H1 (cell line): ENCODE results near the gene PPP6R1. TPM values are rescaled to one million over a fixed set of nuclear protein-coding genes. Genes with fewer than 3 reads are reported as not detected.

Experiments
- CTCF ChIA-PET: fragments of 300-600 bp; sonication (Branson Sonifier 250); formaldehyde crosslinking; loops from one replicate; lab custom pipeline; 2021; ENCODE audit not compliant: partially characterized antibody; lab: Charles Lee
- POLR2A ChIA-PET: fragments of 300-600 bp; sonication (Branson Sonifier 250); formaldehyde crosslinking; loops from one replicate; lab custom pipeline; 2021; ENCODE audit warnings: inconsistent platforms; ENCODE audit not compliant: partially characterized antibody; lab: Charles Lee
- DNase-seq, 2 experiments: peaks; one replicate each; pipeline versions ENCODE4 v3.0.0 to v3.0.0-alpha.2; 2010 to 2022; ENCODE audit warnings: low spot score in 2 of 2, low read depth in 1 of 2, mixed read lengths in 1 of 2
- FAIRE-seq: peaks from 2 replicates; lab custom pipeline; 2011; peaks lifted over from hg19 to GRCh38; lab: Jason Lieb, UNC
- H2AFZ ChIP-seq: 2 replicates; pipeline ENCODE4 v1.8.1; 2012; ENCODE audit warnings: low read length, inconsistent platforms
- H2AK5ac ChIP-seq: 2 replicates; pipeline ENCODE4 v1.6.1; 2013; ENCODE audit warnings: low read depth, low read length
- H2BK120ac ChIP-seq: replicated peaks from 2 replicates; pipeline ENCODE3; 2013; ENCODE audit warnings: low read depth, low read length, inconsistent platforms
- H2BK12ac ChIP-seq: 2 replicates; pipeline ENCODE4 v1.6.1; 2013; ENCODE audit warnings: low read depth, low read length
- H2BK15ac ChIP-seq: 2 replicates; pipeline ENCODE4 v1.6.1; 2013; ENCODE audit warnings: low read length
- H2BK20ac ChIP-seq: 2 replicates; pipeline ENCODE4 v1.6.1; 2013; ENCODE audit warnings: low read length
- H2BK5ac ChIP-seq: 2 replicates; pipeline ENCODE4 v1.6.1; 2013; ENCODE audit warnings: low read depth, low read length
- H3K14ac ChIP-seq: 2 replicates; pipeline ENCODE4 v1.6.1; 2013; ENCODE audit warnings: inconsistent platforms; ENCODE audit not compliant: insufficient read length
- H3K18ac ChIP-seq: 2 replicates; pipeline ENCODE4 v1.6.1; 2013; ENCODE audit warnings: low read length; ENCODE audit errors: extremely low read depth
- H3K23ac ChIP-seq: 2 replicates; pipeline ENCODE4 v1.6.1; 2013; ENCODE audit warnings: inconsistent platforms; ENCODE audit not compliant: insufficient read length
- H3K23me2 ChIP-seq: 2 replicates; pipeline ENCODE4 v1.6.1; 2013; ENCODE audit warnings: low read depth, low read length
- H3K27ac ChIP-seq: 2 replicates; pipeline ENCODE4 v1.6.1; 2011; ENCODE audit warnings: low read depth, low read length, inconsistent platforms
- H3K27me3 ChIP-seq, 4 experiments: replicated peaks in 1 of 4; 1 replicate in 1 of 4; 2 replicates in 3 of 4; pipeline versions ENCODE4 v1.6.1 to v1.8.1; 2011 to 2013; ENCODE audit warnings: low read length in 3 of 4, mild to moderate bottlenecking in 3 of 4, inconsistent platforms in 2 of 4, mixed read lengths in 2 of 4, moderate library complexity in 1 of 4; ENCODE audit not compliant: control insufficient read depth in 3 of 4, insufficient read depth in 3 of 4; ENCODE audit errors: extremely low read depth in 1 of 4
- H3K36me3 ChIP-seq, 4 experiments: 2 replicates each; pipeline versions ENCODE4 v1.6.1 to v1.8.1; 2011 to 2013; ENCODE audit warnings: mild to moderate bottlenecking in 4 of 4, low read length in 3 of 4, moderate library complexity in 2 of 4, control low read depth in 1 of 4, inconsistent platforms in 1 of 4; ENCODE audit not compliant: insufficient read depth in 4 of 4, control insufficient read depth in 2 of 4
- H3K4ac ChIP-seq: replicated peaks from 2 replicates; pipeline ENCODE3; 2013; ENCODE audit warnings: low read length, low read depth, mixed read lengths, inconsistent platforms; ENCODE audit not compliant: insufficient read length
- H3K4me1 ChIP-seq, 4 experiments: replicated peaks in 1 of 4; 1 replicate in 1 of 4; 2 replicates in 3 of 4; pipeline versions ENCODE4 v1.6.1 to v1.8.1; 2011 to 2013; ENCODE audit warnings: low read length in 3 of 4, inconsistent platforms in 2 of 4, mixed read lengths in 1 of 4; ENCODE audit not compliant: insufficient read depth in 4 of 4, control insufficient read depth in 3 of 4
- H3K4me2 ChIP-seq, 2 experiments: 2 replicates each; pipeline versions ENCODE4 v1.6.1 to v1.8.1; 2011 to 2013; ENCODE audit warnings: low read depth in 2 of 2, low read length in 2 of 2, control low read depth in 1 of 2, inconsistent platforms in 1 of 2, mild to moderate bottlenecking in 1 of 2; ENCODE audit not compliant: insufficient read depth in 1 of 2
- H3K4me3 ChIP-seq, 4 experiments: fragments of 200-600, 300-600 bp in 1 of 4; sonication (generic), shearing (Covaris generic), sonication (Bioruptor Twin) in 1 of 4; 2 replicates each; pipeline versions ENCODE4 v1.5.1 to v1.8.1; 2011 to 2016; ENCODE audit warnings: low read length in 4 of 4, low read depth in 3 of 4, control low read depth in 2 of 4, inconsistent platforms in 2 of 4, mild to moderate bottlenecking in 2 of 4, mixed read lengths in 1 of 4, moderate library complexity in 1 of 4; ENCODE audit not compliant: insufficient read depth in 2 of 4; ENCODE audit errors: extremely low read depth in 1 of 4
- H3K56ac ChIP-seq: replicated peaks from 2 replicates; pipeline ENCODE3; 2013; ENCODE audit warnings: low read depth, mild to moderate bottlenecking, mixed read lengths, low read length, inconsistent platforms; ENCODE audit not compliant: insufficient read length
- H3K79me1 ChIP-seq: 2 replicates; pipeline ENCODE4 v1.6.1; 2013; ENCODE audit warnings: low read depth, low read length, control low read depth
- H3K79me2 ChIP-seq, 2 experiments: 2 replicates each; pipeline versions ENCODE4 v1.6.1 to v1.8.1; 2012 to 2013; ENCODE audit warnings: low read length in 2 of 2, mild to moderate bottlenecking in 2 of 2, inconsistent platforms in 1 of 2; ENCODE audit not compliant: insufficient read depth in 2 of 2, control insufficient read depth in 1 of 2
- H3K9ac ChIP-seq, 4 experiments: replicated peaks in 1 of 4; 1 replicate in 1 of 4; 2 replicates in 3 of 4; pipeline versions ENCODE4 v1.6.1 to v1.8.1; 2011 to 2013; ENCODE audit warnings: low read depth in 3 of 4, low read length in 3 of 4, control low read depth in 2 of 4, mild to moderate bottlenecking in 2 of 4, moderate library complexity in 2 of 4, inconsistent platforms in 1 of 4; ENCODE audit errors: extremely low read depth in 1 of 4
- H3K9me3 ChIP-seq, 2 experiments: 2 replicates each; pipeline versions ENCODE4 v1.6.1 to v1.8.1; 2012 to 2013; ENCODE audit warnings: mild to moderate bottlenecking in 2 of 2, moderate library complexity in 2 of 2, control low read depth in 1 of 2, inconsistent platforms in 1 of 2, low read depth in 1 of 2, low read length in 1 of 2, mixed read lengths in 1 of 2; ENCODE audit not compliant: insufficient read depth in 2 of 2
- H4K20me1 ChIP-seq, 2 experiments: replicated peaks in 1 of 2; 2 replicates each; pipeline versions ENCODE3 to v1.8.1; 2011 to 2013; ENCODE audit warnings: inconsistent platforms in 2 of 2, low read length in 2 of 2, mild to moderate bottlenecking in 1 of 2; ENCODE audit not compliant: insufficient read depth in 2 of 2, control insufficient read depth in 1 of 2
- H4K5ac ChIP-seq: 2 replicates; pipeline ENCODE4 v1.6.1; 2013; ENCODE audit warnings: low read length, low read depth, mixed read lengths, inconsistent platforms; ENCODE audit not compliant: insufficient read length
- H4K8ac ChIP-seq: 2 replicates; pipeline ENCODE4 v1.8.0; 2013; ENCODE audit warnings: mild to moderate bottlenecking, moderate library complexity, low read length, inconsistent platforms; ENCODE audit not compliant: insufficient read depth; ENCODE audit errors: extremely low read depth
- H4K91ac ChIP-seq: replicated peaks from 2 replicates; pipeline ENCODE3; 2013; ENCODE audit warnings: low read length, mixed read lengths, inconsistent platforms; ENCODE audit not compliant: insufficient read length
- BACH1 ChIP-seq: IDR thresholded peaks from 2 replicates; pipeline ENCODE4 v1.6.1; 2012; ENCODE audit warnings: low read length, improper control_type of control experiment
- RFX5 ChIP-seq: IDR thresholded peaks from 2 replicates; pipeline ENCODE4 v1.6.1; 2011; ENCODE audit warnings: low read depth, low read length, improper control_type of control experiment, borderline replicate concordance
- TAF7 ChIP-seq: optimal IDR thresholded peaks from 2 replicates; pipeline ENCODE3; 2011; ENCODE audit warnings: low read depth, mild to moderate bottlenecking, inconsistent platforms, low read length, moderate library complexity, borderline replicate concordance
- TEAD4 ChIP-seq: IDR thresholded peaks from 2 replicates; pipeline ENCODE4 v1.6.1; 2012; ENCODE audit warnings: low read depth, low read length, inconsistent platforms, mixed read lengths
- WGBS, 2 experiments: shearing (Covaris generic) in 1 of 2; methylation state at CpG; one replicate each; pipeline versions ENCODE4 v1.1.6 to v1.1.7; 2013 to 2015; ENCODE audit warnings: low lambda C conversion rate in 2 of 2, mixed read lengths in 2 of 2, inconsistent platforms in 1 of 2, low coverage in 1 of 2, missing lambda C conversion rate in 1 of 2; ENCODE audit not compliant: insufficient replicate concordance in 2 of 2, insufficient coverage in 1 of 2, insufficient read length in 1 of 2; ENCODE audit errors: extremely low coverage in 1 of 2, missing lambda C conversion rate in 1 of 2; 5-methylcytosine and 5-hydroxymethylcytosine counted together
- polyA plus RNA-seq, 7 experiments: library from polyadenylated mRNA; depleted of rRNA in 3 of 7; stranded (reverse) in 5 of 7; unstranded in 2 of 7; fragments of >200 nt in 5 of 7; fragments of 200-250 nt in 2 of 7; gene quantifications; 1 replicate in 5 of 7; 2 replicates in 1 of 7; 4 replicates in 1 of 7; pipeline versions ENCODE4 v1.2.1 to v1.2.3, GENCODE V29; 2011 to 2013; ENCODE audit warnings: missing spikeins in 2 of 7, mixed read lengths in 2 of 7
- total RNA-seq: library from RNA; stranded (reverse); fragmentation: NEBNext Ultra II Directional; extraction: Animal tissue kit (Norgen Biotek cat#: 25700); gene quantifications from 2 replicates; pipeline ENCODE4 v1.2.1, GENCODE V29; 2021
- TF ChIP-seq, protein P1 (sequence below): IDR thresholded peaks from 2 replicates; pipeline ENCODE4 v1.6.1; 2012; ENCODE audit warnings: inconsistent platforms
- TF ChIP-seq, protein P2 (sequence below): IDR thresholded peaks from 2 replicates; pipeline ENCODE4 v1.6.1; 2011; ENCODE audit warnings: low read length, improper control_type of control experiment

PPP6R1 gene
- total and polyA plus RNA-seq, 2 of the 8 experiments (the other 6 are each of a cell fraction or from before 2014, with no cell fraction given) = 36.4 to 74.4 TPM

DNA sequence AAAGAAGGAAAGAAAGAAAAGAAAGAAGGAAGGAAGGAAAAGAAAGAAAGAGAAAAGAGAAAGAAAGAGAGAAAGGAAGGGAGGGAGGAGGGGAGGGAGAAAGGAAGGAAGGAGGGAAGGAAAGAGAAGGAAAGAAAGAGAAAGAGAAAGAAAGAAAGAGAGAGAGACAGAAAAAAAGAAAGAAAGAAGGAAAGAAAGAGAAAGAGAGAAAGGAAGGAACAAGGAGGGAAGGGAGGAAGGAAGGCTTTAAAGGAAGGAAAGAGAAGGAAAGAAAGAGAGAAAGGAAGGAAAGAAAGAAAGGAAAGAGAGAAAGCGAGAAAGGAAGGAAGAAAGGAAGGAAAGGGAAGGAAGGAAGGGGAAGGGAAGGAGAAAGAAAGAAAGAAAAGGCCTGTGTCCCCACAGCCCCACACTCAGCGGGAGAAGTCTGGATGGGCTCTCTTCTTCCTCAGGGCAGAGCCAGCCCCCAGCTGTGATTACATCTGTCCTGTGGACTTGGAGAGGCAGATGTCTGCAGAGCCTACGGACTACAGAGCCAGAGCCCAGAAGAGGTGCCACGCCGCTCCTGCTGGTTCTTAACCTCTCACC lies 59.1 kb downstream of the PPP6R1 start:
- Histone ChIP-seq H3K56ac (no peak overlapping the region), H3K4ac (no peak overlapping the region), H4K8ac (no peak overlapping the region), H4K91ac (no peak overlapping the region), H3K36me3 (no peaks in the 10 kb centered on the region), H3K4me3 (no peak overlapping the region), H3K23me2 (no peaks in the 10 kb centered on the region; the same call in 1 of the 2 replicates), H4K5ac (no peak overlapping the region), H2AFZ (no peak overlapping the region), H2BK15ac (no peak overlapping the region), H2BK20ac (no peak overlapping the region), H4K20me1 (no peaks in the 10 kb centered on the region), H3K14ac (no peak overlapping the region), H2BK5ac (no peak overlapping the region), H3K9ac (no peak overlapping the region), H2BK120ac (no peak overlapping the region), H2AK5ac (no peak overlapping the region), H3K4me2 (no peak overlapping the region), H3K9me3 (no peaks in the 10 kb centered on the region), H3K79me2 (no peaks in the 10 kb centered on the region), H3K79me1 (no peaks in the 10 kb centered on the region), H3K27me3 (no peaks in the 10 kb centered on the region), H3K27ac (no peak overlapping the region), H3K23ac (no peak overlapping the region), H3K18ac (no peak overlapping the region), H3K4me1 (no peaks in the 10 kb centered on the region), H2BK12ac (no peak overlapping the region)
- WGBS, 2 experiments = 63% methylated on average over 5 of the region's 5 CpGs; no CpG with 5 or more reads in 1 of the 2 experiments
- FAIRE-seq (no peak), DNase-seq (no peak)
- CTCF ChIA-PET = interaction anchor here (0.6 to 1.5 kb wide), 4 partner anchors 16 to 59 kb away, joined by 3 read pairs; no protein-coding TSS in a partner anchor
- POLR2A ChIA-PET = interaction anchor here (1.1 to 1.9 kb wide), 3 partner anchors 11 to 208 kb away, joined by 3 read pairs; partner anchors contain the start of gene UBE2S
- no peak for TF ChIP-seq TAF7
- no peak for TF ChIP-seq TEAD4
- TF ChIP-seq, protein P1, sequence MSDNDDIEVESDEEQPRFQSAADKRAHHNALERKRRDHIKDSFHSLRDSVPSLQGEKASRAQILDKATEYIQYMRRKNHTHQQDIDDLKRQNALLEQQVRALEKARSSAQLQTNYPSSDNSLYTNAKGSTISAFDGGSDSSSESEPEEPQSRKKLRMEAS = no peak
- no peak for TF ChIP-seq BACH1
- no peak for TF ChIP-seq RFX5
- TF ChIP-seq, protein P2, sequence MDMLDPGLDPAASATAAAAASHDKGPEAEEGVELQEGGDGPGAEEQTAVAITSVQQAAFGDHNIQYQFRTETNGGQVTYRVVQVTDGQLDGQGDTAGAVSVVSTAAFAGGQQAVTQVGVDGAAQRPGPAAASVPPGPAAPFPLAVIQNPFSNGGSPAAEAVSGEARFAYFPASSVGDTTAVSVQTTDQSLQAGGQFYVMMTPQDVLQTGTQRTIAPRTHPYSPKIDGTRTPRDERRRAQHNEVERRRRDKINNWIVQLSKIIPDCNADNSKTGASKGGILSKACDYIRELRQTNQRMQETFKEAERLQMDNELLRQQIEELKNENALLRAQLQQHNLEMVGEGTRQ = no peak
